Right lobe of liver (tissue), 4 donors: Measurements from ENCODE around the gene CCDC28A.

ENCODE experiments used
- CTCF ChIP-seq, 4 donors: fragments of 200-600 bp in 3 of 4; fragments of 450-650 bp in 1 of 4; IDR thresholded peaks; one replicate each; pipeline versions ENCODE4 v1.5.1 to v1.8.0; 2016 to 2022; ENCODE audit warnings: antibody characterized with exemption in 4 of 4, mild to moderate bottlenecking in 2 of 4
- POLR2A ChIP-seq: fragments of 450-650 bp; IDR thresholded peaks from one replicate; pipeline ENCODE4 v1.6.1; 2017; ENCODE audit warnings: antibody characterized with exemption, mild to moderate bottlenecking
- donor health status: DM: no; HTN: no; CAD: no.
- donor health status: DM: no; HTN: no; CAD: no.
- donor health status: DM: no; HTN: yes; CAD: no.

- TF ChIP-seq CTCF (IDR thresholded peaks at IDR 0.05) (no peak), POLR2A (no peak)
These were observed 30.3 kb downstream of the CCDC28A start for GRCh38 chr6:138803861-138804260.
